HepG2 (cell line): ENCODE measurements around the gene RNASE13.

ENCODE experiments used
- BORCS8-MEF2B ChIP-seq: sonication (generic); formaldehyde crosslinking; IDR thresholded peaks from 2 replicates; pipeline ENCODE4 v1.8.0; 2022; ENCODE audit warnings: mild to moderate bottlenecking, missing genetic modification reagents
- EZH2 ChIP-seq: conservative IDR thresholded peaks from 2 replicates; pipeline ENCODE4 v1.6.1; 2012; ENCODE audit warnings: mild to moderate bottlenecking, low read depth, low read length, moderate library complexity
- KAT8 ChIP-seq: IDR thresholded peaks from 2 replicates; pipeline ENCODE4 v1.6.1; 2016; ENCODE audit warnings: missing genetic modification reagents, missing compliant biosample characterization
- KLF16 ChIP-seq, 2 experiments: sonication (generic) in 1 of 2; formaldehyde crosslinking in 1 of 2; IDR thresholded peaks; 2 replicates each; pipeline versions ENCODE4 v1.6.1 to v1.8.0; 2016 to 2023; ENCODE audit warnings: missing genetic modification reagents in 2 of 2, missing compliant biosample characterization in 1 of 2
- MBD4 ChIP-seq: IDR thresholded peaks from 2 replicates; pipeline ENCODE4 v1.6.1; 2012; ENCODE audit warnings: low read length, inconsistent platforms, borderline replicate concordance
- MYNN ChIP-seq: sonication (generic); formaldehyde crosslinking; IDR thresholded peaks from 2 replicates; pipeline ENCODE4 v1.4.0; 2020; ENCODE audit warnings: mild to moderate bottlenecking, low read depth, missing genetic modification reagents
- PRDM4 ChIP-seq: sonication (generic); formaldehyde crosslinking; IDR thresholded peaks from 2 replicates; pipeline ENCODE4 v1.9.0; 2021; ENCODE audit warnings: missing genetic modification reagents, borderline replicate concordance
- TF ChIP-seq, protein P1 (sequence below): sonication (generic); formaldehyde crosslinking; IDR thresholded peaks from 2 replicates; pipeline ENCODE4 v1.5.1; 2020; ENCODE audit warnings: mild to moderate bottlenecking, missing genetic modification reagents, borderline replicate concordance

DNA sequence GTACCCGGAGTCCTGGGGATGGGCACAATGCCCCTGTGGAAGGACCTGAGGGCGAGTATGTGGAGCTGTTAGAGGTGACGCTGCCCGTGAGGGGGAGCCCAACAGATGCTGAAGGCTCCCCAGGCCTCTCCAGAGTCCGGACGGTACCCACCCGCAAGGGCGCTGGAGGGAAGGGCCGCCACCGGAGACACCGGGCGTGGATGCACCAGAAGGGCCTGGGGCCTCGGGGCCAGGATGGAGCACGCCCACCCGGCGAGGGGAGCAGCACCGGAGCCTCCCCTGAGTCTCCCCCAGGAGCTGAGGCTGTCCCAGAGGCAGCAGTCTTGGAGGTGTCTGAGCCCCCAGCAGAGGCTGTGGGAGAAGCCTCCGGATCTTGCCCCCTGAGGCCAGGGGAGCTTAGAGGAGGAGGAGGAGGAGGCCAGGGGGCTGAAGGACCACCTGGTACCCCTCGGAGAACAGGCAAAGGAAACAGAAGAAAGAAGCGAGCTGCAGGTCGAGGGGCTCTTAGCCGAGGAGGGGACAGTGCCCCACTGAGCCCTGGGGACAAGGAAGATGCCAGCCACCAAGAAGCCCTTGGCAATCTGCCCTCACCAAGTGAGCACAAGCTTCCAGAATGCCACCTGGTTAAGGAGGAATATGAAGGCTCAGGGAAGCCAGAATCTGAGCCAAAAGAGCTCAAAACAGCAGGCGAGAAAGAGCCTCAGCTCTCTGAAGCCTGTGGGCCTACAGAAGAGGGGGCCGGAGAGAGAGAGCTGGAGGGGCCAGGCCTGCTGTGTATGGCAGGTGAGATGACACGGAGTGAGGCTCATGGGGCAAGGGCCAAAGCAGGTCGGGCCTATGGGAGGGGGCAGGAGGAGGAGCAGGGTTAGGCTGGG is 40.0 kb upstream of the RNASE13 start:
- TF ChIP-seq BORCS8-MEF2B = no peak
- no peak for TF ChIP-seq KAT8 (CRISPR knock-in tag)
- TF ChIP-seq MBD4 = no peak
- TF ChIP-seq, protein P1, sequence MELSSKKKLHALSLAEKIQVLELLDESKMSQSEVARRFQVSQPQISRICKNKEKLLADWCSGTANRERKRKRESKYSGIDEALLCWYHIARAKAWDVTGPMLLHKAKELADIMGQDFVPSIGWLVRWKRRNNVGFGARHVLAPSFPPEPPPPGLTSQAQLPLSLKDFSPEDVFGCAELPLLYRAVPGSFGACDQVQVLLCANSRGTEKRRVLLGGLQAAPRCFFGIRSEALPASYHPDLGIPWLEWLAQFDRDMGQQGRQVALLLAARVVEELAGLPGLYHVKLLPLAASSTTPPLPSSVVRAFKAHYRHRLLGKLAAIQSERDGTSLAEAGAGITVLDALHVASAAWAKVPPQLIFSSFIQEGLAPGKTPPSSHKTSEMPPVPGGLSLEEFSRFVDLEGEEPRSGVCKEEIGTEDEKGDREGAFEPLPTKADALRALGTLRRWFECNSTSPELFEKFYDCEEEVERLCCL (CRISPR knock-in tag) = no peak
- TF ChIP-seq MYNN (CRISPR knock-in tag) = no peak
- TF ChIP-seq KLF16 (CRISPR knock-in tag; IDR thresholded peaks at IDR 0.05) = no peak
- TF ChIP-seq EZH2 = no peak
- no peak for TF ChIP-seq PRDM4 (CRISPR knock-in tag)
